ENCODE measurements around the gene SALL2. TPM values are rescaled to one million over a fixed set of nuclear protein-coding genes. Genes with fewer than 3 reads are reported as not detected.

Gene SALL2
- total RNA-seq, 3 donors from 2014 or later, result 1.0 to 25.6 (median 1.2) TPM

Other genes with a start within 250 kb of the SALL2 start
- under 1 TPM in 2 of 3 donors, not detected in 1; 0.09 to 0.20 TPM for gene RPGRIP1, start 246.3 kb downstream of the SALL2 start, total RNA-seq
- gene SUPT16H, start 142.3 kb downstream of the SALL2 start, total RNA-seq, result 10 to 100 TPM; 36.5 to 63.3 (median 48.1) TPM
- gene CHD8, start 70.2 kb downstream of the SALL2 start, total RNA-seq, result 10 to 100 TPM; 54.3 to 69.1 (median 60.5) TPM
- 10 to 100 TPM; 18.9 to 29.1 (median 19.1) TPM for gene RAB2B, start 49.4 kb downstream of the SALL2 start, total RNA-seq
- gene TOX4, start 49.2 kb downstream of the SALL2 start, total RNA-seq, result 10 to 100 TPM; 72.9 to 91.6 (median 78.4) TPM
- gene METTL3, start 15.0 kb downstream of the SALL2 start, total RNA-seq, result 10 to 100 TPM; 33.8 to 43.6 (median 34.6) TPM
- gene OR10G3, start 53.7 kb upstream of the SALL2 start, total RNA-seq, result not detected
- gene OR10G2, start 108.6 kb upstream of the SALL2 start, total RNA-seq, result not detected
- gene OR4E2, start 127.5 kb upstream of the SALL2 start, total RNA-seq, result not detected
- gene OR4E1, start 147.5 kb upstream of the SALL2 start, total RNA-seq, result not detected